HEK293 (cell line): Measurements from ENCODE around the gene GRID2.

Experiments
- CTCF ChIP-seq: fragments of 450-650 bp; formaldehyde crosslinking; IDR thresholded peaks from 2 replicates; pipeline ENCODE4 v1.5.1; 2016; ENCODE audit warnings: missing biosample characterization, missing genetic modification characterization
- PBX3 ChIP-seq: sonication (generic); formaldehyde crosslinking; IDR thresholded peaks from 2 replicates; pipeline ENCODE4 v1.8.1; 2022; ENCODE audit warnings: mild to moderate bottlenecking, moderate library complexity, missing genetic modification reagents
- PRDM4 ChIP-seq: fragments of 450-650 bp; formaldehyde crosslinking; IDR thresholded peaks from 2 replicates; pipeline ENCODE4 v1.5.1; 2017; ENCODE audit warnings: missing biosample characterization, missing genetic modification characterization
- REST ChIP-seq: fragments of 450-650 bp; formaldehyde crosslinking; IDR thresholded peaks from 2 replicates; pipeline ENCODE4 v1.5.1; 2016; ENCODE audit warnings: missing biosample characterization, missing genetic modification characterization
- YY1 ChIP-seq: fragments of 450-650 bp; formaldehyde crosslinking; IDR thresholded peaks from 2 replicates; pipeline ENCODE4 v1.5.1; 2018; ENCODE audit warnings: missing biosample characterization, missing genetic modification characterization
- ZNF274 ChIP-seq, 2 experiments: fragments of 200-500 bp in 1 of 2; fragments of 450-650 bp in 1 of 2; sonication (Bioruptor generic) in 1 of 2; formaldehyde crosslinking in 1 of 2; IDR thresholded peaks; 2 replicates each; pipeline versions ENCODE4 v1.5.1 to v1.6.1; 2014 to 2016; ENCODE audit warnings: borderline replicate concordance in 1 of 2, inconsistent platforms in 1 of 2, low read length in 1 of 2, missing biosample characterization in 1 of 2, missing genetic modification characterization in 1 of 2
- ZNF354C ChIP-seq: fragments of 450-650 bp; formaldehyde crosslinking; IDR thresholded peaks from 2 replicates; pipeline ENCODE4 v1.5.1; 2016; ENCODE audit warnings: missing biosample characterization, missing genetic modification characterization, low read depth, borderline replicate concordance
- ZNF654 ChIP-seq: fragments of 450-650 bp; formaldehyde crosslinking; IDR thresholded peaks from 2 replicates; pipeline ENCODE4 v1.5.1; 2016; ENCODE audit warnings: low read depth, missing biosample characterization, missing genetic modification characterization
- ZNF670 ChIP-seq: fragments of 450-650 bp; formaldehyde crosslinking; IDR thresholded peaks from 2 replicates; pipeline ENCODE4 v1.5.1; 2016; ENCODE audit warnings: missing biosample characterization, missing genetic modification characterization, low read depth
- ZNF747 ChIP-seq: fragments of 450-650 bp; formaldehyde crosslinking; IDR thresholded peaks from 2 replicates; pipeline ENCODE4 v1.5.1; 2016; ENCODE audit warnings: missing biosample characterization, missing genetic modification characterization
- ZNF837 ChIP-seq: fragments of 450-650 bp; formaldehyde crosslinking; IDR thresholded peaks from 2 replicates; pipeline ENCODE4 v1.5.1; 2016; ENCODE audit warnings: missing biosample characterization, missing genetic modification characterization
- TF ChIP-seq, protein P1 (sequence below): fragments of 450-650 bp; formaldehyde crosslinking; IDR thresholded peaks from 2 replicates; pipeline ENCODE4 v1.5.1; 2017; ENCODE audit warnings: missing biosample characterization, missing genetic modification characterization

DNA sequence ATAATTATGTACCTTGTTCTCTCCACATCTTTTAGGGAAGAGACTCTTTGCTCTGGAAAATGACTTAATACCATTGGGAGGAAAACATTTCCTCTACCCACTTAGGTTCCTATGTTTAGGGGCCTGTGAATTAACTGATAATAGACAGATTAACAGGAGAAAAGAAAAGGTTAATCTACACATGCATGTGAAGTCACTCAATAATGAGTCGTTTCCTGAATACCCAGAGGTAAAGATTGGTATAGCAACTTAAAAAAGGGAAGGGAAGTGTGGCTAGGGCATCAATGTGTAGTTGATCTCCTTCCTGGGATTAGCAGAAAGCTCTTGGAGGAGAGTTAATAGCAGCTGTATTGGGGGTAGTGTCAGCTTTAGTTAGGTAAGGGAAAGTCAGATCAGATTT is 1105.3 kb downstream of the GRID2 start:
- TF ChIP-seq ZNF670 (tag by site-specific recombination), result no peak
- no peak for TF ChIP-seq CTCF (tag by site-specific recombination)
- no peak for TF ChIP-seq ZNF837 (tag by site-specific recombination)
- TF ChIP-seq PBX3 (CRISPR knock-in tag), result no peak
- TF ChIP-seq REST (tag by site-specific recombination), result no peak
- TF ChIP-seq ZNF654, result no peak
- TF ChIP-seq ZNF354C (tag by site-specific recombination), result no peak
- no peak for TF ChIP-seq PRDM4 (tag by site-specific recombination)
- TF ChIP-seq, protein P1, sequence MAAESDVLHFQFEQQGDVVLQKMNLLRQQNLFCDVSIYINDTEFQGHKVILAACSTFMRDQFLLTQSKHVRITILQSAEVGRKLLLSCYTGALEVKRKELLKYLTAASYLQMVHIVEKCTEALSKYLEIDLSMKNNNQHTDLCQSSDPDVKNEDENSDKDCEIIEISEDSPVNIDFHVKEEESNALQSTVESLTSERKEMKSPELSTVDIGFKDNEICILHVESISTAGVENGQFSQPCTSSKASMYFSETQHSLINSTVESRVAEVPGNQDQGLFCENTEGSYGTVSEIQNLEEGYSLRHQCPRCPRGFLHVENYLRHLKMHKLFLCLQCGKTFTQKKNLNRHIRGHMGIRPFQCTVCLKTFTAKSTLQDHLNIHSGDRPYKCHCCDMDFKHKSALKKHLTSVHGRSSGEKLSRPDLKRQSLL (tag by site-specific recombination), result no peak
- no peak for TF ChIP-seq YY1 (tag by site-specific recombination)
- TF ChIP-seq ZNF747, result no peak
- no peak for TF ChIP-seq ZNF274 (IDR thresholded peaks at IDR 0.05; ENCODE audit: low read length)
- no peak for TF ChIP-seq ZNF274 (tag by site-specific recombination; IDR thresholded peaks at IDR 0.05; ENCODE audit: borderline replicate concordance)
